NCI-H1105 (cell line): Measurements from ENCODE around the gene ST3GAL2.

ENCODE experiments used
- DNase-seq: peaks from one replicate; lab custom pipeline; 2025; lab: John Stamatoyannopoulos, UW

Gene ST3GAL2

DNA sequence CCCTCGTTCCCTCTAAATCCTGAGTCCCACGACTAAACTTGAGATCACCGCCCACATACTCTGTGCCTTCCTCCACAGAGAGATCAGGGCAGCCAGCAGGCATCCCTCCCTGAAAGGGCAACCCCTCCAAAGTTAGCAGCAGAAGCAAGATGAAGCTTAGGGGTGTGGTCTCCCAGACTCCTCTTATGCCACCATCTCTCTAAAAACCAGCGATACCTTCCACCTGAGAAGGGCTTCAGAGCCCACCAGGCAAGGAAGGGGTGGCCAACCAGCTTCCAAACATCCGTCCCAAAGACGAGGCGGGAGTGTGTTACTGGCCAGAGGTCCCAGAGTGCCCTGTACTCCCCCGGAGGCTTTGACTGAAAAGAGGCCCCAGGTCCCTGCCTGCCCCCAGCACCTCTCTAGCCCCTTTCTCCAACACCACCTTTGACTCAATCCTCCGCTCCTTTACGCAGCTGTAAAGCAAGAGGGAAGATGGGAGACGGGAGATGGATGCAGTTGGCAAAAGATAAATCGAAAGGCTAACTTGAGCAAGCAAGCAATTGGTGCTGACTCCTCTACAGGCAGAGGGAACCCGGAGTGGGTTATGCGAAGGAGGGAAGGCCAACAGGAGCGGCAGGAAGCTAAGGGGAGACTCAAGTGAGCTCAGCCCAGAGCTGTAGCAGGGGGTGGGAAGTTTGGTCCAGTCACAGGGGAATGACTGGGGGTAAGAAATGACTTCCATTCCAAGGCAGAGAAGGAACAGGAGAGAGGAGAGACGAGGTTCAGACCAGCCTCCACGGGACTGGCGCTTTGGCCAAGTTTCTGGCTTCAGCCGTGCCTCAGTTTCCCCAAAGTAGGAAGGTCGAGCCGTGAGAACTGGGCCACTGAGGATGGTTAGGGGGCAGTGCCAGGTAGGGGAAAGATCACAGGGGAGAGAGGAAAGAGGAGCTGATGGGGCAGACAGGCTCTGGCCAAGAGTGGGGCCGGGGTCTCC, 1.0 kb downstream of the ST3GAL2 start:
- DNase-seq: no peak

DNA sequence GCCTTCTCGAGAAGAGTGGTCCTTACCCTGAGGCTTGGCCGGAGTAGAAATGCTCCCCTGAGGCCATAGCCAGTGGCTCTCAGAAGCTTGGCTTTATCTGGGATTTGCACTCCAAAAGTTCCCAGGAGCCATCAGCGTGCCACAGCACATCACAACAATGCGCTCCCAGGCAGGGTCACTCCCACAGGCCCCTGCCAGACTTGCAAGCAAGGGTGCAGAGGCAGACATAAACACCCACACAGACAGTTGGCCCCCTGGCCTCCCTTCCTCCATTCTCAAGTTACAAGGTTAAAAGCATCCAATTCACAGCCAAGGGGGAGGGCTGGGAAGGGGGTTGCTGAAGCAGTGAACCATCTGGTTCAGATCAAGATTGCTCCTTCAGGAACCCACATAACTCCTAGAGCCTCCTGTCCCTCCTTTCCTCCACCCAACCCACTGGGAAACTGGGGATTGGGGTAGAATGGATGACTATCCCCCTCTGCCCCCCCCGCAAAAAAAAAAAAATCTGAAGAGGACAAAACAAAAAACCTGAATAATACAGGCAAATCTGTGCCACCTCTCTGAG, 1.8 kb downstream of the ST3GAL2 start:
- no peak for DNase-seq

- no peak for DNase-seq
These were observed 4.2 kb downstream of the ST3GAL2 start for GRCh38 chr16:70434484-70435260.

- no peak for DNase-seq
These were observed 5.3 kb downstream of the ST3GAL2 start for GRCh38 chr16:70433458-70434103.

DNA sequence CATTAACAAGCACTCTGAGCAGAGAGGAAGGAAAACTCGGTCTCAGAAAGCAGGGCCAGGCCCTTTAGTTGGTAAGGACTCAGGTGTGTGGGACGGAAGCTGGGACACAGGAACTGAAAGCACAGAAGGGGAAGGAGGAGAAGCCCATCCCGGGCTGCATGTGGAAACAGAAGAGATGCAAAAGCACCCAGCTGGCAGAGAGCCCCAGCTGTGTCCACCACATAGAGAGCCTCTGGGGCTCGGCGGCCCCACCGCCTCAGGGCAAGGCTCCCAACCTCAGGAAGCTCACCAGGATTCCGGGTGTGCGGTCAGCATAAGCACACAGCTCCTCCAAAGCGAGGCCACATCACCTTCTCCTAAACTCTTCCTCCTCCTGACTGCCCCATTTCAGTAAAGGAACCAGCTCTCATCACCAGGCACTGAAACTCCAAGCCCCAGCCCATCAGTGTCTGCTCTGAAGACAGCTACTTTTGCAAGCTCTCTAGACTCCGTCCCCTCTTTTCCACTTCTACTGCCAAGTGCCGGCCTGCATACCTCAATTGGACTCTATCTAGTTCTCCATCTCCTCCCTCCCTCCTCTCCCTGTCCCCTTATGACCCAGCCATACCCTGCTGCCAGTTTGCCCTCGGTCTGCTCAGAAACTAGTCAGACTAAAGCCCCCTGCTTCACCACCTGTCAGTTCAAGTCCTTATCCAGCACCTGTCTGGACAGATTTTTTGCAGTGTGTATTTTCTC, 6.0 kb downstream of the ST3GAL2 start:
- no peak for DNase-seq

GRCh38 chr16:70432356-70432722, 6.6 kb downstream of the ST3GAL2 start:
- no peak for DNase-seq

- no peak for DNase-seq
These were observed 8.0 kb downstream of the ST3GAL2 start for GRCh38 chr16:70430667-70431536.

- no peak for DNase-seq
These were observed 8.8 kb downstream of the ST3GAL2 start for GRCh38 chr16:70429888-70430666.

GRCh38 chr16:70428178-70428998, 10.5 kb downstream of the ST3GAL2 start:
- no peak for DNase-seq

GRCh38 chr16:70427786-70428177, 11.1 kb downstream of the ST3GAL2 start:
- no peak for DNase-seq

DNA sequence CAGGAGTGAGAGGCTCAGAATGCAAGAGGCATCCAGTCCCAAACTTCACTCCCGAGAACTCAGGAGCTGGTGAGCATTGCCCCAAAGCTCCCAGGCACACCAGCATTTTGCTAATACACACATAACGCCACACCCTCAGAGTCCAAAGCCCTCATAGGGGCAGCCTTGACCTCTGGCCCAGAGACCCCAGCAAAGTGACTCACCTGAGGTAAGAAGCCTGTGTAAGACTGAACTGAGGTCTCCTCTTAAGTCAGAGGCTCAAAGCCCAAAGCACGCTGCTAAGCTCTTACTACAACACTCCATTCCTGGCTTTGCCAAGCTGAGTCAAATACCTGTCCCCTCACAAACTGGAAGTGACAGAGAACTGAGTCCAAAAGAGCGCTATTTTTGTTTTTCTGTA, 16.4 kb downstream of the ST3GAL2 start:
- no peak for DNase-seq

DNA sequence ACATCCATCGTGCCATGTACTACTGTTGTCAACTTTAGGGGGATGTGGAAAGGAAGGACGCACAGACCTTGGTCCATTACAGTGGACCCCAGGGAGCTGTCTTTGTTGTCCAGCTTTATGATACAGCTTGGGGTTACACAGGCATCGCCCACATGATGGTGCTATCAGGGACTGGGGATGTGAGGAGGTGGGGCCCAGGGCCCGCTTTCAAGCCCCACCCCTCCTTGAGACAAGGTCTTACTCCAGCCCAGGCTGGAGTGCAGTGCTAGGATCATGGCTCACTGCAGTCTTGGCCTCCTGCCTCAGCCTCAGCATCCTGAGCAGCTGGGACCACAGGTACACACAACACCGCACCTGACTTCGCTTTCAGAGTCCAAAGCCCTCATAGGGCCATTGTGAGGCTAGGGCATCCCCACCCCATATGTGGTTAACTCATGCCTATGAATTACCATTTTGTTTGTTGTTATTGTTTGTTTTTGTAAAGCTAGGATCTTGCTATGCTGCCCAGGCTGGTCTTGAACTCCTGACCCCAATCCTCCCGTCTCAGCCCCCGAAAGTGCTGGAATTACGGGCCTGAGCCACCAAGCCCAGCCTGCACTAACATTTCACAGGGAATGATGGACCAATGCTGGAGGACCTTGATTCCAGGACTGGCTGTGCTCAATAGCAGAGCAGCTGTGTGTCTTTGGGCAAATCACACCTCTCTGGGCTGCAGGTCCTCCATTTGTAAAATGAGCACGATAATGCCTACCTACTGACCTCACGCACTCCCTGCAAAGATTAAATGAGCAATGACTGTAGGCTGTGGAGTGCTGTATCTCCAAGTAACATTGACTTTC, 17.2 kb downstream of the ST3GAL2 start:
- DNase-seq: no peak

DNA sequence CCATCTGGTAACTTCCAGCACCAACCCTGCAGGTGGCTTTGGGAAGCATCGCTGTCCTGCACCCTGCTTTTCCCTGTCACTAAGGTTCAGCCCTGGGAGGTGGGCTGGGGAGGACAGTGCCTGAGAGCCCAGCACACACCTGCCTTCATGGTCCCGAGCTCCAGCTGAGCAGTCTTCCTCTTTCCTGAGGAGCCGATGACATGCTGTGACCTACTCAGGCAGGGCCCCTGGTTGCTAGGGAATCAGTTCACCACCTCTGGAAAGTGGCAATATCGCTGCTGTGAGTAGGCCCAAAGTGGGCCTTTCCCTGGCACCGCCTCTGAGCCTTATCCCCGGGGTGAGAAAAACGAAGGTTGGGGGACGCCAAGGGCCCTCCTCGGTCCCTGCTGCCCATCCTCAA, 17.9 kb downstream of the ST3GAL2 start:
- no peak for DNase-seq

DNA sequence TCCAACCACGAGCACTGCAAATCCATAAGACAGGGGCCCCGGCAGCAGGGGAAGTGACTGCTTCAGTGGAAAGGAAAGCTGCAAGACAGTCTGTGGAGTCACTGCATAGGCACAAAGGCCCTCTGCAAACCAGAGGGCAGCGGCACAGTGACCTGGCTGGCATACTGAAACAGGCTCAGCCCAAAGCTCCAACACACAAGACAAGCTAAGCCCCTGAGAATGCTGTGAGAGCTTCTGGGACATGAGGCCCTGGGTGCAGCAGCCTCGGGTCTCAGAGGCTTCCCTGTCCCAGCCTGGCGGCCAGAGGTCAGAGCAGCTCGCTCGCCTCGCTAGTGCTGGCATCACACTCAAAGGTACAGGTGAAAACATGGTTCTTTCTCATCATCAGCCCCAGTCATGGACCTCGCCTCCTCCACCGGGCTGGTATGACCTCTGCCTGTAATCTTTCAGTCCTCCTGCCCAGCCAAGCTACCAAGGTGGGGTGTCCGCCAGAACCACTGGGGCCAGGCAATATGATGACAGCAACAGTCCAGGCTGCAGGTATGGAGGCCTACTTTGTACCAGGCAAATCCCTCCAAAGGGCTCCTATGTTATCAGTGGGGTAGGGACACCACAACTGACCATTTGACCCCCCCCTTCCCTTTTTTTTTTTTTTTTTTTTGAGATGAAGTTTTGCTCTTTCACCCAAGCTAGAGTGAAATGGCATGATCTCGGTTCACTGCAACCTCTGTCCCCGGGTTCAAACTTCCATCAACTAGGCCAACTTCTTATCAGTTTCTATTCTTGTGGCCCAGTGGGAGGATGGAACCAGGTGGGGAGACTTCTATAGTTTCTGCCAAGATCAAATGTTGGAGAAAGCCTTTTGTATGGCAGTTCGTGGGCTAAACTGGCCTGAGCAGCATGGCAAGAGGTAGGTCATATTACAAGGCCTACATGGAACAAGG, 19.2 kb downstream of the ST3GAL2 start:
- no peak for DNase-seq

DNA sequence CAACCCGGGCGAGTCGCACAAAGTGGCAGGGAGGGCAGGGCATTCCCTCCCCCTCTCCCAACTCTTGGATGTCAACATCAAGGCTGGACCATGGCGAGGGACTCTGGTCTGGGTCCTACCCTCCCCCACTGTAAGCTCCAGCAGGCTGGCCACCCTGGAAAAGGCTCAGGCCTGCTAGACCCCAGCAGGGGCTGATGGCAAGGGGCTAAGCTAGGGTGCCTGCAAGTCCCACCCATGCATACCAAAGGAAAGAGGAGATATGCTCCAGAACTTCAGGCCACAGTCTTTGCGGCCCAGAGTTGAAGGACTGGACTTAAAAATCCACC, 19.9 kb downstream of the ST3GAL2 start:
- DNase-seq: no peak

- DNase-seq: no peak
These were observed 20.5 kb downstream of the ST3GAL2 start for GRCh38 chr16:70418274-70418992.
